Activated CD4-positive, alpha-beta T cell treated with anti-CD3 and anti-CD28 coated beads for 1 hour (primary cell): ENCODE data around the gene SLC26A11.
A peak's percentile ranks its signal among the peaks of the same experiment; 100 is the strongest.
"Not testable (repeated sequence)": the region's sequence is repeated elsewhere in the genome, so short reads cannot be mapped to it uniquely, and the experiment has no call there.

ENCODE experiments used
- DNase-seq: peaks from one replicate; pipeline ENCODE4 v3.0.0-alpha.2; 2020

The SLC26A11 gene

GRCh38 chr17:80219013-80219762, 1.0 kb upstream of the SLC26A11 start:
- DNase-seq, result peak; percentile 90

DNA sequence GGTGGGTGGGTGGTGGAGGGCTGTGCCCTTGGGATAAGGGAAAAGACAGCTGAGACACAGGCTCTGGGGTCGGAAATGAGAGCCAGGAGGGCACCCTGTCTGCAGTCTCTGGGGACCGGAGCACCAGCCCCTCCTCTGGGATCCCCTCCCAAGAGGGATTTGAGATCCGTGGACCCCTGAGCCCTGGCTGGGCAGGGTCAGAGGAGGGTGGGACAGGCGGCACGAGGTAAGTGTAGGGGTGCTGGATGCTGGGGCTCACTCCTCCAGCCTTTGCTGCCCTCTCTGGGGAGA, 519 bp upstream of the SLC26A11 start:
- no peak for DNase-seq

DNA sequence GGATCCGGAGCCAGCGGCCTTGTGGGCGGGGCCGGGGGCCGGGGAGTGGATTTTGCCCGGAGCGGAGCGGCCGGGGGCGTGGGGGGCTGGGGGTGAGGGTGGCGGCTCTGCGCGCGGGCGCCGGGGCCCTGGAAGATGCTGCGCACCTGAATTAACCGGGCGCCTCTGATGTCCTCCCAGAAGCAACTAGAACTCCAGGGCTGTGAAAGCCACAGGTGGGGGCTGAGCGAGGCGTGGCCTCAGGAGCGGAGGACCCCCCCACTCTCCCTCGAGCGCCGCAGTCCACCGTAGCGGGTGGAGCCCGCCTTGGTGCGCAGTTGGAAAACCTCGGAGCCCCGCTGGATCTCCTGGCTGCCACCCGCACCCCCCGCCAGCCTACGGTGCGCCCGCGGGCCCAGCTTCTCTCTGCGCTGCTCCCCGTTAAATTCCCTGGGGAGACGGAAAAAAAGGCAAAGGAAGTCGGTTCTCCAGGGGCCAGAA, 549 bp downstream of the SLC26A11 start:
- no peak for DNase-seq

DNA sequence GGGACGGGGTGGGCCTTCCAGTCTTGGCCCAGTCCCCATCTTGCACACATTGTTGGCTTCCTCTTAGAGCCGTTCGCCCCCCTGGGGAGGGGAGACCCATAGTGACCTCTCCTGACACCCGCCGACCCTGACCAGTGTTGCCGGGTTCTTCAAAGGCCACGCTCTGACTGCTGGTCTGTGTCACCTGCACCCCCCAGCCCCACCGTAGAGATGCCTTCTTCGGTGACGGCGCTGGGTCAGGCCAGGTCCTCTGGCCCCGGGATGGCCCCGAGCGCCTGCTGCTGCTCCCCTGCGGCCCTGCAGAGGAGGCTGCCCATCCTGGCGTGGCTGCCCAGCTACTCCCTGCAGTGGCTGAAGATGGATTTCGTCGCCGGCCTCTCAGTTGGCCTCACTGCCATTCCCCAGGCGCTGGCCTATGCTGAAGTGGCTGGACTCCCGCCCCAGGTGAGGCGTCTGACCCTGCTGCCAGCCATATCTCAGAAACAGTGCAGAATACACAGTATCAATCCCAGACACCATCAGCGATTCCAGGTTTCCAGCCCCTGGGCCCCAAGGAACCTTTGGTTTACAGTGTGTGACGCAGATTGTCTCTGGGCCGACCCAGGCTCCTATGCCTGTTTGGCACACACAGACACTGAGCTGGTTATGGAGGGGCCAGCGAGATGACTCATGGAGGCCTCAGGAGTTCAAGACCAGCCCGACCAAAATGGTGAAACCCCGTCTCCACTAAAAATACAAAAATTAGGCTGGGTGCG, 1.3 kb downstream of the SLC26A11 start:
- no peak for DNase-seq

DNA sequence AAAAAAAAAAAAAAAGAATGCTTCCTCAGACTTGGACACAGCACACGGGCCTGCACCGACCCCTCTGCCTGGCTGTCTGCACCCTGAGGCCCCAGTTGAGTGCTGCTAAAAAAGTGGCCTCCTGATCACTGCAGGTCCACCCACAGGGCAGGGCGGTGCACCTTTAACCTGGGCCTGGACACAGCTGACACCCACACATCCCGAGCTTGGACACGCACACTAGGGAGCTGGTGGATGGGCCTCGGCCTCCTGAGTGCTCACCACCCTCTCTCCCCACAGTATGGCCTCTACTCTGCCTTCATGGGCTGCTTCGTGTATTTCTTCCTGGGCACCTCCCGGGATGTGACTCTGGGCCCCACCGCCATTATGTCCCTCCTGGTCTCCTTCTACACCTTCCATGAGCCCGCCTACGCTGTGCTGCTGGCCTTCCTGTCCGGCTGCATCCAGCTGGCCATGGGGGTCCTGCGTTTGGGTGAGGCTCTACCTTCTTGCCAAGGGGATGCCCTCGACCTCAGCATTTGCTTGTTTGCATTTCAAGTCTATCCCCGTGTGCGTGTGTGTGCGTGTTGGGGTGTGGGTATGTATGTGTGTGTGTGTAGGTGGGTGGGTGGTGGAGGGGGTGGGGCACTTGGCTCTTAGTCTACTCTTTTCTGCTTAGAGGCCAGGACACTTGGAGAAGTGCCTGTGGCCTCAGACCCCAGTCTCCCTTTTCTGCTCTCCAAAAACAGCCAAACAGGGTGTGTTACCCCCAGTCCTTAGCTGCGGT, 2.3 kb downstream of the SLC26A11 start:
- no peak for DNase-seq

DNA sequence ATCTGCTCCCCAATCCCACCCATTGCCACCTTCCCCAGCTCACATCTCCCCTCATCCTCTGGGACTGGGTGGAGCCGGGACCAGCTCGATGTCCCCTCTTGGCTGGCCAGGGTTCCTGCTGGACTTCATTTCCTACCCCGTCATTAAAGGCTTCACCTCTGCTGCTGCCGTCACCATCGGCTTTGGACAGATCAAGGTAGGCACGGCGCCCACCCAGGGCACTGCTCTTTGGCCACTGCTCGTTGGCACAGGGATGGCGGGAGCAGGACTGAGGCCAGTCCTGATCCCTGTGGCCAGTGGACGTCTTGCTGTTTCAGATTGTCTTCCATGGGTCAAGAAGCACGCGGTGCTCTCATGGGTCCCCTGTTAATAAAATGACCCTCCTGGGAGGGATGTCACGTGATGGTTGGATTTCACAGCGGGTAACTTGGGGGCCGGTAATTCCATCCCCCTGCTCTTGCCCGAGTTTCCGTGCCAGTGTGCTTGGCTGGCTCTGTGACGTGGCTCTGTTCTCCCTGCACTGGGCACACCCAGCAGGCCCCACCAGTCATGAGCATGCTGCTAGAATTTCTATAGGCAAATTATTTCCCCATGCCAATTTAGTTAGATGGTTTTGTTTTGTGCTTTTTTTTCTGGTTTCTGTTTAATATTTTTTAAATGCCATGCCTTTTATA, 3.1 kb downstream of the SLC26A11 start:
- no peak for DNase-seq

- no peak for DNase-seq
These were observed 3.7 kb downstream of the SLC26A11 start for GRCh38 chr17:80223838-80224497.

- no peak for DNase-seq
These were observed 4.5 kb downstream of the SLC26A11 start for GRCh38 chr17:80224683-80225082.

GRCh38 chr17:80225230-80225629, 5.0 kb downstream of the SLC26A11 start:
- DNase-seq, result no peak

DNA sequence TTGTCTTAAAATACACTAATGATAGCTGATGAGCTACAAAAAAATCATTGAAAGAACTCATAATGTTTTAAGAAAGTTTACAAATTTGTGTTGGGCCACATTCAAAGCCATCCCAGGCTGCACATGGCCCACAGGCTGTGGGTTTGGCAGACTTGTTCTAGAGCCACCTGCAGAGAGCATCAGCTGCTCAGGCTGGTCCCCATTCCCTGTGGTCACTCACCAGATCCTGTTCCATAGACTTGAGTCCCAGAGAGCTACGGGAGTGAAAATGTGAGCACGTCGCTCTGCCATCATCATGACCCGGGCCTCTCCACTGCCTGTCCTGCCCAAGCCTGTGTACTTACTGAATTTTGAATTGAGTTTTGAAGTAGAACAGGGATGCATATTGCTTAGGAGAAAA, 6.9 kb downstream of the SLC26A11 start:
- no peak for DNase-seq

DNA sequence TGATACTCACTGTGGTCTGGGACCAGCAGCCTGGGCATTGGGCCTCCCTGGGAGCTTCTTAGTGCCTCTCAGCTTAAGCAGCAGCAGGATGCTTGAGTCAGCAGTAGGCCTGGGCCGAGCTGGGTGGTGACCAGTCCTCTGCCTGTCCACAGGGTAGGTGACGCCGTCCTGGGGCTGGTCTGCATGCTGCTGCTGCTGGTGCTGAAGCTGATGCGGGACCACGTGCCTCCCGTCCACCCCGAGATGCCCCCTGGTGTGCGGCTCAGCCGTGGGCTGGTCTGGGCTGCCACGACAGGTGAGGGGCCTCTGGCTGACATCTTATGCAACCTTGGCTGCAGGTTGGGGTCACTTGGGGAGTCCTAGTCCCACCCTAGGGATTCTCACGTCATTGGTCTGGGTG, 7.4 kb downstream of the SLC26A11 start:
- DNase-seq, result no peak

DNA sequence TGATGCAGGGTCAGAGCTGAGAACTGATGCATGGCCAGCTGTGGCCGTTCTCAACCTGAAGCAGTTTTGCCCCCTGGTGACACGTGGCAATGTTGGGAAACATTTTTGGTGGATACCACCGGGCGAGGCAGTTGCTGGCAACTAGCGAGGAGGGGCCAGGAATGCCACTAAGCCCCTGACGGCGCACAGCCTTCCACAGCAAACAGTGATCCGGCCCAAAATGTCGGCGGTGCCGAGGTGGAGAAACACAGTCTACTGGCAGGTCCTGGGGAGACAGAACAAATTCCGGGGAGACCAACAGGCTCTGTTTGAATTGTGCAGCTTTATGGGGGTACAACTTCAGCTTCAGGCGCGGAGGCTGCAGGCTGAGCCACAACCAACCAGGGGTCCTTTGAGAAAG, 8.2 kb downstream of the SLC26A11 start:
- no peak for DNase-seq

- no peak for DNase-seq
These were observed 8.8 kb downstream of the SLC26A11 start for GRCh38 chr17:80229011-80229410.

- DNase-seq, result no peak
These were observed 12.2 kb downstream of the SLC26A11 start for GRCh38 chr17:80232438-80232837.

- no peak for DNase-seq
These were observed 13.0 kb downstream of the SLC26A11 start for GRCh38 chr17:80233202-80233601.

GRCh38 chr17:80236911-80237310, 16.7 kb downstream of the SLC26A11 start:
- DNase-seq, result no peak

DNA sequence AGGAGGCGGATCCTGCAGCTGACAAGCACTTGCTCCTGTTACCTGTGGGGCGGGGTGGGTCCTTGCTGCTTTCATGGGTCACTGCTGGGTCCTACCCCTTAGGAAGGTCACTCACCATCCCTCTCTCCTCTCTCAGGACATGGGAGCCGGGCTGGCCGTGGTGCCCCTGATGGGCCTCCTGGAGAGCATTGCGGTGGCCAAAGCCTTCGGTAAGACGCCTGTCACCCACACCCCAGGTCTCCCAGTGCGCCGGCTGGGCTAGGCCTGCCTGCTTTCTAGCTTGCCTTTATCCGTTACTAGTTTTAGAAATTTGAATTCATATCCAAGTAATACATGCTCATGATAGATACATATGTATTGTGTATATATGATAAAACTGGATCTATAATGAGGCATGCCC, 17.2 kb downstream of the SLC26A11 start:
- DNase-seq, result no peak

DNA sequence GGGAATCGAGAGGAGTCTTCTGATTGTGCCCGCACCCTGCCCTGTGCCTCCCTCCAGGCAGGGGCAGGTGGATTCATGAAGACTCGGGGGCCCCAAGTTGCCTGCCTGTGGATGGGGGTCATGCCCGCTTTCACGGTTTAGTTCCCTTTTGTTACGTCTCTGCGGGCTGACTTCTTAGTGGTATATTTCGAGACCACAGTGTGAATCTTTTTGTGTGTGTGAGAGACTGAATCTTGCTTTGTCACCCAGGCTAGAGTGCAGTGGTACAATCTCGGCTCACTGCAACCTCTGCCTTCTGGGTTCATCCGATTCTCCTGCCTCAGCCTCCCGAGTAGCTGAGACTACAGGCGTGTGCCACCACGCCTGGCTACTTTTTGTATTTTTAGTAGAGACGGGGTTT, 22.3 kb downstream of the SLC26A11 start:
- DNase-seq, result no peak

DNA sequence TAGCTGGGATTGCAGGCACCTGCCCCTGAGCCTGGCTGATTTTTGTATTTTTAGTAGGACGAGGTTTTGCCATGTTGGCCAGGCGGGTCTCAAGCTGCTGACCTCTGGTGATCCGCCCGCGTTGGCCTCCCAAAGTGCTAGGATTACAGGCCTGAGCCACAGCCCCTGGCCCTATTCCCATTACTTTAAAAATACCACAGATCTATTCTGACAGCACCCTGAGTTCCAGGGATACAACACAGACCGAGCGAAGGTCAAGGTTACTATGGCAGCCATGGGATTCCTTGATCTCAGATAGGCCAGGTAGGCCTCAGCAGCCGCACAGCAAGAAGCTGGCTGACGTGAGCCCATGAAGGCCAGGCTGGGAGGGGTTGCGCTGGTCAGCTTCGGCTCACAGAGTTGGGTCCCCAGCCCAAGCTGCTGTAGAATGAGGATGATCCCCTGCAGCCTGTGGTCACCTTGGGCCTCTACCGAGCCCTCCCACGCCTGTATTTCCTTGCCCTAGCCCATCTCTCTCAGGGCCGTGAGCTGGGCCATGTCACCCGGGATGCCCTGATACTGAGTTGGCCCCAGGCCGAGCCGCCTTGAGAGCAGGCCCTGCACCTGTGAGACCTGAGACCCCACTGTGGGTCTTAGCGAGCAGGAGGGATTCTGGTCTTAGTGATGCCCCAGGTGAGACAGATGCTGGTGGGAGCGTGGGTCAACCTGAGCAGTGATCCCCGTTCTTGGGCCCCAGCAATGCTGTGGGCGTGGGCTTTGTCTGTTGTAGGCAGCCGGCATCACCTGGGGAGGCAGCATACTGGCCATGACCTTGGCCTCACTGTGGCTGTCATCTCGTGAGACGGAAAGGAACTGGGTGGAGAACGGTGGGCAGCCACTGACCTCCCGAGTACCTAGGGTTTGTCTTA, 23.6 kb downstream of the SLC26A11 start:
- DNase-seq, result no peak

GRCh38 chr17:80244448-80244847, 24.2 kb downstream of the SLC26A11 start:
- DNase-seq, result not testable (repeated sequence)

DNA sequence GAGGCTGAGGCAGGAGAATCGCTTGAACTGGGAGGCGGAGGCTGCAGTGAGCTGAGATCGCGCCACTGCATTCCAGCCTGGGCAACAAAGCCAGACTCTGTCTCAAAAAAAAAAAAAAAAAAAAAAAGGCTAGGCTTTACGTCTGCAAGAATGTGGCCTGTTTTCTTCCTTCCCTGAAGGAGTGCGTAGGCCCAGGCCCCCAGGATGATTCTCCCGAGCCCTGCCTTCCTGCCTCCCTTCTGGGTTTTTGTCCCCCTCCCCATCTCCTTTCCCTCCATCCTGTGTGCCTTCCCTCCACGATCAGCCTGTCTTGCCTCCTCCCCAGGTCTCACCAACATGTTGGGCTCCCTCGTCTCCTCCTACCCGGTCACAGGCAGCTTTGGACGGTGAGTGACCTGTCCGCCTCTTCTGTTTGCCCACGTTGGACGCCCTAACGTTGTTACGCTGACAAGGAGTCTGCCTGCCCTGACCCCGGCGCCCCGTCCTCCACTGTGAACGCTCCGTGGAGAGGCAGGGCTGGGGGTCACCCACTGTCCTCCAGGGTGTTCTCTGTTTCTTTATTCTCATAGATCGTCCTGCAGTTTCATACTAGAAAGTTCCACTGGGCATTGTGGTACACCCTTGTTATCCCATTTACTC, 24.8 kb downstream of the SLC26A11 start:
- DNase-seq, result no peak
